Esophagus muscularis mucosa (tissue), 4 donors: ENCODE measurements around the gene BLOC1S5.

Source experiments
- EP300 ChIP-seq: sonication (generic); formaldehyde crosslinking; IDR thresholded peaks from one replicate; pipeline ENCODE4 v1.6.1; 2017; ENCODE audit warnings: antibody characterized with exemption
- POLR2A ChIP-seq: fragments of 450-650 bp; IDR thresholded peaks from one replicate; pipeline ENCODE4 v1.6.1; 2017; ENCODE audit warnings: antibody characterized with exemption, moderate library complexity, mild to moderate bottlenecking, low read depth
- POLR2AphosphoS5 ChIP-seq, 2 donors: sonication (generic); formaldehyde crosslinking; IDR thresholded peaks; one replicate each; pipeline ENCODE4 v1.6.1; 2017; ENCODE audit warnings: antibody characterized with exemption in 2 of 2
- TF ChIP-seq, protein P1 (sequence below), 3 experiments: fragments of 200-600 bp in 2 of 3; fragments of 450-650 bp in 1 of 3; sonication (generic) in 2 of 3; IDR thresholded peaks; one replicate each; pipeline ENCODE4 v1.5.1; 2017 to 2019; ENCODE audit warnings: antibody characterized with exemption in 3 of 3, mild to moderate bottlenecking in 2 of 3, moderate library complexity in 1 of 3

DNA sequence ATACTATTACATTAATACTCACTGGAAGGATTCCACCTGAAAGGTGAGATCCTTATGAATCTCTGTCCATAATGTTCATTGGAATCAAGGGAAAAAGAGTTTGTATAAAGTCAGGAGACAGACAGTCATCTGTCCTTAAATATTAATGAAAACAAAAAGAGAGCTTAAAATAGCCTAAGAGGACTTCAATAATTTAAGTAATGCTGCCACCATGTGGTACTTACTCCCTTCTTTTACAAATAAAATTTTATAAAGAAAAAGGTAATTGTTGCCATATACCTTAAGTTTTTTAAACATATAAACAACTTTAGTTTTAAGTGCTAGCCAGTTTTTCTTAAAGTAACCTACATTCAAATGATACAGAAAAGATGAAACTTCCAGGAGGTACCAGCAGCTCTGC, 5.1 kb downstream of the BLOC1S5 start:
- TF ChIP-seq POLR2AphosphoS5 (IDR thresholded peaks at IDR 0.05) (no peak), EP300 (no peak), POLR2A (no peak)
- TF ChIP-seq, protein P1, sequence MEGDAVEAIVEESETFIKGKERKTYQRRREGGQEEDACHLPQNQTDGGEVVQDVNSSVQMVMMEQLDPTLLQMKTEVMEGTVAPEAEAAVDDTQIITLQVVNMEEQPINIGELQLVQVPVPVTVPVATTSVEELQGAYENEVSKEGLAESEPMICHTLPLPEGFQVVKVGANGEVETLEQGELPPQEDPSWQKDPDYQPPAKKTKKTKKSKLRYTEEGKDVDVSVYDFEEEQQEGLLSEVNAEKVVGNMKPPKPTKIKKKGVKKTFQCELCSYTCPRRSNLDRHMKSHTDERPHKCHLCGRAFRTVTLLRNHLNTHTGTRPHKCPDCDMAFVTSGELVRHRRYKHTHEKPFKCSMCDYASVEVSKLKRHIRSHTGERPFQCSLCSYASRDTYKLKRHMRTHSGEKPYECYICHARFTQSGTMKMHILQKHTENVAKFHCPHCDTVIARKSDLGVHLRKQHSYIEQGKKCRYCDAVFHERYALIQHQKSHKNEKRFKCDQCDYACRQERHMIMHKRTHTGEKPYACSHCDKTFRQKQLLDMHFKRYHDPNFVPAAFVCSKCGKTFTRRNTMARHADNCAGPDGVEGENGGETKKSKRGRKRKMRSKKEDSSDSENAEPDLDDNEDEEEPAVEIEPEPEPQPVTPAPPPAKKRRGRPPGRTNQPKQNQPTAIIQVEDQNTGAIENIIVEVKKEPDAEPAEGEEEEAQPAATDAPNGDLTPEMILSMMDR (IDR thresholded peaks at IDR 0.05): peak; percentile 29 to 39 (median 35)
